ENCODE measurements around the gene VWCE. TPM values are rescaled to one million over a fixed set of nuclear protein-coding genes. Genes with fewer than 3 reads are reported as not detected.

Gene VWCE
- total RNA-seq, 1 experiment from 2014 or later, result 21.9 TPM

GRCh38 chr11:61303725-61304124 is 8.6 kb upstream of the VWCE start (continued):
- TF ChIP-seq JUN (CRISPR knock-in tag; IDR thresholded peaks at IDR 0.05), result no peak
- no peak for TF ChIP-seq FOXJ3 (CRISPR knock-in tag; IDR thresholded peaks at IDR 0.05; ENCODE audit: borderline replicate concordance)

- TF ChIP-seq AR (CRISPR knock-in tag; IDR thresholded peaks at IDR 0.05) (no peak), NFYB (CRISPR knock-in tag; conservative IDR thresholded peaks at IDR 0.05; ENCODE audit: low read depth) (no peak), ZNF512 (CRISPR knock-in tag; IDR thresholded peaks at IDR 0.05; ENCODE audit: borderline replicate concordance) (no peak), MXD4 (CRISPR knock-in tag; IDR thresholded peaks at IDR 0.05; ENCODE audit: borderline replicate concordance) (no peak), KAT7 (CRISPR knock-in tag; IDR thresholded peaks at IDR 0.05; ENCODE audit: borderline replicate concordance) (no peak), ZNF425 (CRISPR knock-in tag; conservative IDR thresholded peaks at IDR 0.05) (no peak), MLX (CRISPR knock-in tag; IDR thresholded peaks at IDR 0.05) (no peak), ARID4B (CRISPR knock-in tag; IDR thresholded peaks at IDR 0.05; ENCODE audit: borderline replicate concordance) (no peak)
- CTCF ChIA-PET, result no interaction called here
- H3K27ac Mint-ChIP-seq, result no peak overlapping the region
Measured at GRCh38 chr11:61302550-61302949, 7.4 kb upstream of the VWCE start.

GRCh38 chr11:61298663-61299244 is 3.6 kb upstream of the VWCE start:
- ATAC-seq (no peak), DNase-seq (ENCODE audit: low spot score) (no peak)
- no peaks in the 10 kb centered on the region for H3K9me3 Mint-ChIP-seq
- no peak overlapping the region for H3K4me3 Mint-ChIP-seq
- peaks cover 20% of the 10 kb centered on the region for H3K4me1 Mint-ChIP-seq
- peaks cover 2% of the 10 kb centered on the region for H3K27me3 Mint-ChIP-seq (ENCODE audit: low read depth)
- H3K27ac Mint-ChIP-seq, result peak overlapping the region; percentile 9
- POLR2A ChIA-PET, result no interaction called here
- peaks cover 50% of the 10 kb centered on the region for H3K36me3 Mint-ChIP-seq
- CTCF ChIA-PET, result no interaction called here
- TF ChIP-seq RORB (CRISPR knock-in tag; IDR thresholded peaks at IDR 0.05) (no peak), ATF2 (CRISPR knock-in tag; IDR thresholded peaks at IDR 0.05; ENCODE audit: borderline replicate concordance, low read depth) (no peak), ZNF423 (CRISPR knock-in tag; IDR thresholded peaks at IDR 0.05) (no peak), ZNF532 (CRISPR knock-in tag; IDR thresholded peaks at IDR 0.05; ENCODE audit: borderline replicate concordance) (no peak)

More at GRCh38 chr11:61302550-61302949, 7.4 kb upstream of the VWCE start:
- Mint-ChIP-seq H3K4me3 (no peak overlapping the region), H3K27me3 (ENCODE audit: low read depth) (no peaks in the 10 kb centered on the region), H3K9me3 (no peaks in the 10 kb centered on the region), H3K36me3 (peaks cover 62% of the 10 kb centered on the region), H3K4me1 (peaks cover 16% of the 10 kb centered on the region)
- no peak for DNase-seq (ENCODE audit: low spot score)
- ATAC-seq, result no peak
- POLR2A ChIA-PET, result no interaction called here

Data from WTC11 (cell line).